Natural killer cell (primary cell): Measurements from ENCODE around the gene PPFIBP2. TPM values are rescaled to one million over a fixed set of nuclear protein-coding genes. Genes with fewer than 3 reads are reported as not detected.

ENCODE experiments used
- ATAC-seq, 3 donors: fragments of 150-1000 bp in 2 of 3; fragments of 200-7000 bp in 1 of 3; cut with Tn5 transposase; 1 replicate in 1 of 3; 2 replicates in 2 of 3; pipeline ENCODE4 v1.10.0; 2021; ENCODE audit warnings: mild to moderate bottlenecking in 2 of 3, moderate library complexity in 2 of 3
- DNase-seq, 2 donors: peaks; one replicate each; pipeline versions ENCODE4 v3.0.0 to v3.0.0-alpha.2; 2013 to 2021; ENCODE audit warnings: mixed read lengths in 1 of 2
- H3K27ac ChIP-seq: one replicate; pipeline ENCODE4 v1.5.1; 2013; ENCODE audit warnings: mild to moderate bottlenecking, low read length
- H3K27me3 ChIP-seq: one replicate; pipeline ENCODE4 v1.6.1; 2013; ENCODE audit warnings: low read length; ENCODE audit not compliant: control insufficient read depth, insufficient read depth
- H3K36me3 ChIP-seq: one replicate; pipeline ENCODE4 v1.6.1; 2013; ENCODE audit warnings: low read length; ENCODE audit not compliant: control insufficient read depth, insufficient read depth
- H3K4me1 ChIP-seq: one replicate; pipeline ENCODE4 v1.6.1; 2013; ENCODE audit warnings: low read length; ENCODE audit not compliant: control insufficient read depth, insufficient read depth
- H3K4me3 ChIP-seq: one replicate; pipeline ENCODE4 v1.5.1; 2013; ENCODE audit warnings: low read length
- H3K9me3 ChIP-seq: one replicate; pipeline ENCODE4 v1.6.1; 2013; ENCODE audit warnings: low read length; ENCODE audit not compliant: control insufficient read depth, insufficient read depth
- H3K27ac Mint-ChIP-seq, 2 donors: one replicate each; pipeline ENCODE4 v1.8.0; 2022; ENCODE audit warnings: mild to moderate bottlenecking in 2 of 2, mixed read lengths in 2 of 2, moderate library complexity in 1 of 2
- H3K27me3 Mint-ChIP-seq, 2 donors: one replicate each; pipeline ENCODE4 v1.8.0; 2022; ENCODE audit warnings: low read depth in 2 of 2, mixed read lengths in 2 of 2
- H3K36me3 Mint-ChIP-seq: one replicate; pipeline ENCODE4 v1.8.0; 2022; ENCODE audit warnings: mixed read lengths
- H3K4me1 Mint-ChIP-seq, 2 donors: one replicate each; pipeline ENCODE4 v1.8.0; 2022; ENCODE audit warnings: mixed read lengths in 2 of 2
- H3K4me3 Mint-ChIP-seq: one replicate; pipeline ENCODE4 v1.8.0; 2022; ENCODE audit warnings: mild to moderate bottlenecking, moderate library complexity, mixed read lengths
- H3K9me3 Mint-ChIP-seq, 2 donors: one replicate each; pipeline ENCODE4 v1.8.0; 2022; ENCODE audit warnings: mixed read lengths in 2 of 2
- CTCF ChIP-seq: fragments of 200-600 bp; IDR thresholded peaks from one replicate; pipeline ENCODE4 v1.8.0; 2022; ENCODE audit warnings: antibody characterized with exemption
- WGBS: methylation state at CpG from one replicate; pipeline ENCODE4 v1.1.7; 2013; ENCODE audit warnings: missing lambda C conversion rate; ENCODE audit not compliant: insufficient coverage; 5-methylcytosine and 5-hydroxymethylcytosine counted together
- intact Hi-C: fragments of 100-400 bp; cut with micrococcal nuclease; formaldehyde crosslinking; loops from one replicate; pipeline ENCODE4 v1.14.2; 2022
- total RNA-seq, 4 donors: library from RNA; stranded (reverse); fragments of 120-200 nt in 1 of 4; gene quantifications; one replicate each; pipeline versions ENCODE4 v1.2.3 to v1.2.4, GENCODE V29; 2013 to 2022

Gene PPFIBP2
- total RNA-seq, 3 donors from 2014 or later (not counting 1 experiment from before 2014, with no cell fraction given) = 15.1 to 23.7 (median 23.1) TPM

- Histone ChIP-seq H3K27me3 (no peaks in the 10 kb centered on the region), H3K27ac (no peak overlapping the region), H3K9me3 (no peaks in the 10 kb centered on the region), H3K4me1 (no peaks in the 10 kb centered on the region), H3K36me3 (no peaks in the 10 kb centered on the region), H3K4me3 (no peak overlapping the region)
- no peaks in the 10 kb centered on the region for H3K4me1 Mint-ChIP-seq
- no peak overlapping the region for H3K27ac Mint-ChIP-seq
- 77% methylated on average over 2 of the region's 3 CpGs for WGBS
- DNase-seq (no peak), ATAC-seq (no peak)
- no peak overlapping the region for H3K4me3 Mint-ChIP-seq
- no peak for TF ChIP-seq CTCF
- H3K27me3 Mint-ChIP-seq = no peaks in the 10 kb centered on the region
- no peaks in the 10 kb centered on the region for H3K36me3 Mint-ChIP-seq
- H3K9me3 Mint-ChIP-seq = no peaks in the 10 kb centered on the region
- intact Hi-C loops = no loop called here
Observed at GRCh38 chr11:7506243-7506642, 7.6 kb upstream of the PPFIBP2 start.

- Mint-ChIP-seq H3K36me3 (no peaks in the 10 kb centered on the region), H3K27me3 (no peaks in the 10 kb centered on the region), H3K4me3 (no peak overlapping the region), H3K9me3 (no peaks in the 10 kb centered on the region), H3K4me1 (peaks cover 10 to 11% of the 10 kb centered on the region in 2 donors), H3K27ac (no peak overlapping the region)
- H3K27ac ChIP-seq = no peak overlapping the region
- H3K9me3 ChIP-seq = no peaks in the 10 kb centered on the region
- intact Hi-C loops = no loop called here
- ATAC-seq (no peak), DNase-seq (no peak)
- H3K4me1 ChIP-seq = peaks cover 13% of the 10 kb centered on the region
- WGBS = 92% methylated on average over 3 of the region's 3 CpGs
- TF ChIP-seq CTCF = no peak
- no peaks in the 10 kb centered on the region for H3K36me3 ChIP-seq
- no peaks in the 10 kb centered on the region for H3K27me3 ChIP-seq
- no peak overlapping the region for H3K4me3 ChIP-seq
Observed at GRCh38 chr11:7508087-7508486, 5.7 kb upstream of the PPFIBP2 start.

GRCh38 chr11:7509966-7510365, 3.8 kb upstream of the PPFIBP2 start:
- Mint-ChIP-seq H3K9me3 (no peaks in the 10 kb centered on the region), H3K4me3 (no peak overlapping the region), H3K27me3 (no peaks in the 10 kb centered on the region), H3K36me3 (no peaks in the 10 kb centered on the region), H3K4me1 (peaks cover 12 to 18% of the 10 kb centered on the region in 2 donors), H3K27ac (no peak overlapping the region)
- peaks cover 23% of the 10 kb centered on the region for H3K4me1 ChIP-seq
- no peak overlapping the region for H3K27ac ChIP-seq
- H3K36me3 ChIP-seq = no peaks in the 10 kb centered on the region
- 95% methylated on average over 2 of the region's 2 CpGs for WGBS
- peaks cover 3% of the 10 kb centered on the region for H3K27me3 ChIP-seq
- intact Hi-C loops = loop anchor here (10.0 kb wide), 1 partner anchor 475 kb away; the partner anchor contains the start of gene EIF3F
- H3K4me3 ChIP-seq = no peak overlapping the region
- H3K9me3 ChIP-seq = no peaks in the 10 kb centered on the region
- no peak for DNase-seq
- no peak for TF ChIP-seq CTCF
- no peak for ATAC-seq

- Mint-ChIP-seq H3K27ac (peak overlapping the region; percentile 90), H3K4me3 (no peak overlapping the region), H3K4me1 (peaks cover 12 to 26% of the 10 kb centered on the region in 2 donors), H3K9me3 (no peaks in the 10 kb centered on the region), H3K36me3 (no peaks in the 10 kb centered on the region), H3K27me3 (no peaks in the 10 kb centered on the region)
- Histone ChIP-seq H3K4me3 (no peak overlapping the region), H3K4me1 (peaks cover 23% of the 10 kb centered on the region), H3K36me3 (no peaks in the 10 kb centered on the region), H3K27ac (no peak overlapping the region), H3K27me3 (peaks cover 3% of the 10 kb centered on the region), H3K9me3 (no peaks in the 10 kb centered on the region)
- DNase-seq = peak in 1 of 2 donors; percentile 19
- ATAC-seq = no peak
- no peak for TF ChIP-seq CTCF
- WGBS = 31% methylated on average over 5 of the region's 5 CpGs
- intact Hi-C loops = loop anchor here (10.0 kb wide), 1 partner anchor 473 kb away; the partner anchor contains the start of gene EIF3F
Observed at GRCh38 chr11:7511401-7511800, 2.4 kb upstream of the PPFIBP2 start.
